Karpas-422 (cell line): Measurements from ENCODE around the gene DYSF. TPM values are rescaled to one million over a fixed set of nuclear protein-coding genes. Genes with fewer than 3 reads are reported as not detected.

Source experiments
- DNase-seq: peaks from one replicate; pipeline ENCODE4 v3.0.0-alpha.2; 2015
- H2AFZ ChIP-seq: fragments of 200-600 bp; sonication (generic); 2 replicates; pipeline ENCODE4 v1.6.1; 2014; ENCODE audit warnings: antibody characterized with exemption, low read length, mixed read lengths
- H3K27ac ChIP-seq: fragments of 200-600 bp; sonication (generic); 2 replicates; pipeline ENCODE4 v1.5.1; 2014; ENCODE audit warnings: mild to moderate bottlenecking, low read length, moderate library complexity
- H3K27me3 ChIP-seq: fragments of 200-600 bp; sonication (generic); 2 replicates; pipeline ENCODE4 v1.6.1; 2014; ENCODE audit warnings: low read length, mixed read lengths
- H3K36me3 ChIP-seq: fragments of 200-600 bp; sonication (generic); 2 replicates; pipeline ENCODE4 v1.6.1; 2014; ENCODE audit warnings: low read length, mixed read lengths; ENCODE audit not compliant: insufficient read depth
- H3K4me1 ChIP-seq: fragments of 200-600 bp; sonication (generic); 2 replicates; pipeline ENCODE4 v1.6.1; 2014; ENCODE audit warnings: mild to moderate bottlenecking, low read length, mixed read lengths
- H3K4me2 ChIP-seq: fragments of 200-600 bp; sonication (generic); 2 replicates; pipeline ENCODE4 v1.6.1; 2014; ENCODE audit warnings: low read length, low read depth, mild to moderate bottlenecking; ENCODE audit not compliant: poor library complexity, severe bottlenecking
- H3K4me3 ChIP-seq: fragments of 200-600 bp; sonication (generic); 2 replicates; pipeline ENCODE4 v1.5.1; 2014; ENCODE audit warnings: mild to moderate bottlenecking, antibody characterized with exemption, low read length, mixed read lengths
- H3K79me2 ChIP-seq: fragments of 200-600 bp; sonication (generic); 2 replicates; pipeline ENCODE4 v1.6.1; 2014; ENCODE audit warnings: mild to moderate bottlenecking, low read length, mixed read lengths
- H3K9ac ChIP-seq: fragments of 200-600 bp; sonication (generic); 2 replicates; pipeline ENCODE4 v1.6.0; 2014; ENCODE audit warnings: low read length
- H3K9me2 ChIP-seq: fragments of 200-600 bp; sonication (generic), shearing (Covaris generic); replicated peaks from 2 replicates; pipeline ENCODE4 v1.6.0; 2014; ENCODE audit warnings: mild to moderate bottlenecking, low read length, moderate library complexity; ENCODE audit not compliant: insufficient read depth
- H3K9me3 ChIP-seq: fragments of 300-700, 200-600 bp; sonication (generic); 2 replicates; pipeline ENCODE4 v1.6.1; 2014; ENCODE audit warnings: low read length, mixed read lengths
- H4K20me1 ChIP-seq: fragments of 200-600 bp; sonication (generic); 2 replicates; pipeline ENCODE4 v1.6.1; 2014; ENCODE audit warnings: mild to moderate bottlenecking, antibody characterized with exemption, low read length, low read depth; ENCODE audit not compliant: insufficient read depth
- total RNA-seq: library from RNA; depleted of rRNA; stranded (reverse); fragments of >200 nt; shearing (Covaris generic); gene quantifications from 2 replicates; pipeline ENCODE4 v1.2.3, GENCODE V29; 2014; ENCODE audit warnings: low replicate concordance

The DYSF gene
- total RNA-seq, 1 experiment from 2014 or later: not detected

DNA sequence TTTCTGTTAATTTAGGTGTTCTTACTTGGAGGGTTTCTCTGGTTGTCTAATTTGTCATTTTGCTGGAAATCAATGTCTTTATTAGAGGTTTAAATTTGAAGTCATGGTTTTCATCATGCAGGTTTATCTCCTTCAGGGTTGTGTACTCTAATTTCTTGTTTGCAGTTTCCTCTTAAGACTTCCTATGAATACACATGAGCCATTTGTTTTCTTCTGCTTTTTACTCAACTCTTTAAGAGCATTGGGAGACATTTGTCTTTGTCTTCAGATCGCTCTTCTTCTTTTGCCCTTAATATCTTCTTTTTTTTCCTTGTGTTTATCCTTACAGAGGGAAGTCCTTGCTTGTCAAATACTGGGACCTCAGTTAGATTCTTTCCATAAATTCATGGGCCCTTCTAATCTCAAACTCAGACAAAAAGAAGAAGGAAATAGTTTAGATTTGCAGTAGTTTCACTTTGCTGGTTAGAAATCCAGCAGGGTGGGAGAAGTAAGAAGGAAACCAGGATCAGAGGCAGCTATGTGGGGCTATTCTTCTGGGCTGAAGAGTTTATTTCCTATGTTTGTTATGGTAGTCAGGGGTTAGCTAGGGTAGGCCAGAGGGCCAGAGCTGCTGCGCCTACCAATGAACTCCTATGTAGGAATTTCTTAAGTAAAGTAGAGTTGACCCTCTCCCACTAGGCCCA, 176.6 kb downstream of the DYSF start:
- H2AFZ ChIP-seq: no peak overlapping the region
- H3K9ac ChIP-seq: no peak overlapping the region
- no peaks in the 10 kb centered on the region for H3K9me3 ChIP-seq
- no peak overlapping the region for H3K4me3 ChIP-seq
- no peak for DNase-seq
- H3K27me3 ChIP-seq: no peaks in the 10 kb centered on the region
- no peaks in the 10 kb centered on the region for H3K4me1 ChIP-seq
- no peaks in the 10 kb centered on the region for H3K79me2 ChIP-seq
- no peaks in the 10 kb centered on the region for H3K36me3 ChIP-seq
- H3K9me2 ChIP-seq: no peaks in the 10 kb centered on the region
- H3K27ac ChIP-seq: no peak overlapping the region
- no peaks in the 10 kb centered on the region for H4K20me1 ChIP-seq
- H3K4me2 ChIP-seq: no peak overlapping the region

DNA sequence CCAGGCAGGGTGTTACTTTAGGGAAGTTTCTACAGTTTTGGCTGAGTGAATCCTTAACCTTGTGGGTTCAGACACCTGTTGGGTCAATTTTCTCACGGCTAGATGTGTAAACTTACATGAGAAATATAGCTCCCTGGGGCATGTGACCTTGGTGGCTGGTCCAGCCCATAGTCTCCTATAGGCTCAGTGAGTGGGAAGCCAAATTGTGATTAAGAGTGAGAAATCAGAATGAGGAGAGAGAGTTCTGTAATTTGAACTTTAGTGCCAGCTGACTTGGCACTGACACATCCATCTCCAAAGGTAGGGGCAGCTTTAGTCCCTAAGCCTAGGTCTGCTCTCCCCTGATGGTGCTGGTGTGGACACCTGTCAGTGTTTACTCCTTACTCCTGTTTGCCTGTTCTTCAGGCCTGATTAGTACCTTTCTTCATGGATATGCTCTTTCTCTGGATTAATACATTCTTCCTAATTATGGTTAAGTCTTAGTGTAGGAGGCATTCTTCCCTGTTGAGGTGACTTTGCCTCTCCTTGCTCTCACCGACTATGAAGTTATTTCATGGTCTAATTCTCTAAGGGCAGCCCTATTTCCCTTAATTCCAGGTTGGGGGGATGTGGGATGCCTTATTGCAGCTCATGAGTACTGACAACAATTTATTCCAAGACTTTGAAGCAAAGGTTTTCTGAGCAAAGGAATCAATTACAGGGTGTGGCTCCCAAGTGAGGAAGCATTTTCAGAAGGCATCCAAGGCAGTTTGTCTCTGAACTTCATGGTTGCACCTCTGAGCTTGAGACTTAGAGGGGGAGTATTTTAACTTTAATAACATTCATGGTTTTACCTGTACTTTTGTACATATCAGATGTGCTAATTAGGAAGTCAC, 177.3 kb downstream of the DYSF start:
- Histone ChIP-seq H3K4me1 (no peaks in the 10 kb centered on the region), H3K4me2 (no peak overlapping the region), H3K27me3 (no peaks in the 10 kb centered on the region), H2AFZ (no peak overlapping the region), H3K9me2 (no peaks in the 10 kb centered on the region), H4K20me1 (no peaks in the 10 kb centered on the region), H3K9me3 (no peaks in the 10 kb centered on the region), H3K9ac (no peak overlapping the region), H3K27ac (no peak overlapping the region), H3K4me3 (no peak overlapping the region), H3K79me2 (no peaks in the 10 kb centered on the region), H3K36me3 (no peaks in the 10 kb centered on the region)
- no peak for DNase-seq

DNA sequence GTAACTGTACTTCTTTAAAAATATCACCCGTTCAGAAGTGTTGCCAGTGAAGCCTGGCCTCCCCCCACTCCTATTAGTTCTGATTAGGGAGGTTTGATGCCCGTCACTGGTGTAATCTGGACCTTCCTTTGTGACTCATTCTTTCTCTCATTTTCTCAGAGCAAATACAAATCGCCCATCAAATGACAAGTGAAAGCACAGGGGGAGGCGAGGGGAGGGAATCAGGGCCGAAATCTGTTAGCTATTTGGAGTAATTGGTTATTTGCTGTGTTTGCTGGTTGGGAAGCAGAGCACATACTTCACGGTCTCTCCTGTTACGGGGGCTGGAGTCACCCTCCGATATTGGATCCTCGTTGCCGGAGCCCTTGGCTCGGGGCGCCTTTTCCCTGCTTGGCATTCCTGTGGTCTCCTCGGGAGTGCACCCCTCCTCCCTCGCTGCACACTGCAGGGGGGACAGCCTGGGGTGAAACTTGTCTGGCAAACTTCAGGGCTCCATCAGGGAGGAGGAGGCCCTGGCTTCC, 178.1 kb downstream of the DYSF start:
- Histone ChIP-seq H3K9ac (no peak overlapping the region), H3K27me3 (no peaks in the 10 kb centered on the region), H3K27ac (no peak overlapping the region), H3K36me3 (no peaks in the 10 kb centered on the region), H3K9me3 (no peaks in the 10 kb centered on the region), H3K9me2 (no peaks in the 10 kb centered on the region), H3K4me1 (no peaks in the 10 kb centered on the region), H3K4me3 (no peak overlapping the region), H3K4me2 (no peak overlapping the region), H4K20me1 (no peaks in the 10 kb centered on the region), H2AFZ (no peak overlapping the region), H3K79me2 (no peaks in the 10 kb centered on the region)
- DNase-seq: no peak

- Histone ChIP-seq H3K36me3 (no peaks in the 10 kb centered on the region), H3K27ac (no peak overlapping the region), H3K4me1 (no peaks in the 10 kb centered on the region), H4K20me1 (no peaks in the 10 kb centered on the region), H3K79me2 (no peaks in the 10 kb centered on the region), H3K27me3 (no peaks in the 10 kb centered on the region), H3K9ac (no peak overlapping the region), H3K4me2 (no peak overlapping the region), H3K4me3 (no peak overlapping the region), H2AFZ (no peak overlapping the region), H3K9me2 (no peaks in the 10 kb centered on the region), H3K9me3 (no peaks in the 10 kb centered on the region)
- DNase-seq: no peak
Measured at GRCh38 chr2:71633086-71633485, 179.7 kb downstream of the DYSF start.

DNA sequence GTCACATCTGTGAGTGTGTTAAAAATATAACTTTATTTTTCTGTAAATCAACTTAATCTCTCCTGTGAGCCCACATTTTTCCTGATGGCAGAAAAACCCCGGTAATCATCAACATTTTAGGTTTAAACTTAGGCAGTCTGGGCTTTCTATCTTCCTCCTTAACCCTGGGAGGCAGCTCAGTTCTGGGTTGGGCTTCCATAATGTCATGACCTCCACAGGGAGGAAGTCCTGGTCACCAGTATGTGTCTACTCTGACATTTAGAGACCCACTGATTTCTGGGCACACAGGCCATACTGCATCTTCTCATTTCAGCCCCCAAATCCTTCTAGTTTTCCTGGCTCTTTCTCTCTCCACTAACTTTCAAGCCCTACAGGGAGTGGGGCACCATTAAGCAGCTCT, 181.2 kb downstream of the DYSF start:
- Histone ChIP-seq H3K4me2 (no peak overlapping the region), H3K9me3 (no peaks in the 10 kb centered on the region), H3K4me1 (no peaks in the 10 kb centered on the region), H3K9me2 (no peaks in the 10 kb centered on the region), H2AFZ (no peak overlapping the region), H3K4me3 (no peak overlapping the region), H3K27me3 (no peaks in the 10 kb centered on the region), H4K20me1 (no peaks in the 10 kb centered on the region), H3K79me2 (no peaks in the 10 kb centered on the region), H3K36me3 (no peaks in the 10 kb centered on the region), H3K27ac (no peak overlapping the region), H3K9ac (no peak overlapping the region)
- no peak for DNase-seq

GRCh38 chr2:71635798-71636197, 182.4 kb downstream of the DYSF start:
- H3K27ac ChIP-seq: no peak overlapping the region
- H3K9me3 ChIP-seq: no peaks in the 10 kb centered on the region
- H2AFZ ChIP-seq: no peak overlapping the region
- DNase-seq: no peak
- H3K36me3 ChIP-seq: no peaks in the 10 kb centered on the region
- no peak overlapping the region for H3K4me3 ChIP-seq
- no peaks in the 10 kb centered on the region for H3K79me2 ChIP-seq
- no peaks in the 10 kb centered on the region for H3K9me2 ChIP-seq
- H4K20me1 ChIP-seq: no peaks in the 10 kb centered on the region
- H3K27me3 ChIP-seq: no peaks in the 10 kb centered on the region
- H3K4me2 ChIP-seq: no peak overlapping the region
- no peaks in the 10 kb centered on the region for H3K4me1 ChIP-seq
- H3K9ac ChIP-seq: no peak overlapping the region

DNA sequence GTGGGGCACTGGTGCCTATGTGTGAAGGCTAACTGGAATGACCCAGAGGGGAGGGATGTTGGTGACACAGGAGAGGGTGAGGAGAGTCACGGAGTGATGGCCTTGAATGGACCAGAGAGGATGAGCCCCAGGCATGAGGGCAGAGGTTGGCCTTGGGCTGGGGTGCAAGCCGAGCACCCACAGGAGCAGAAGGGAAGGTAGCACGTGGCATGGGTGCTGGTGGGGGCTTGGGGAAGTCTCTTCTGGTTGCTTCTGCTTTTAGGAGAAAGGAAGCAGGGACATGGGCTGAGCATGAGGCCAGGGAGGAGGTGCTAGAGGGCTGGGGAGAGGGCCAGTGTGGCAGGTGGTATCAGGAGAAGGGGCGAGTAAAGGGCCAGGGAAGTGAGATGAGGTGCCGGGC, 183.8 kb downstream of the DYSF start:
- Histone ChIP-seq H3K4me1 (no peaks in the 10 kb centered on the region), H3K9me3 (no peaks in the 10 kb centered on the region), H3K9ac (no peak overlapping the region), H3K36me3 (no peaks in the 10 kb centered on the region), H4K20me1 (no peaks in the 10 kb centered on the region), H3K4me2 (no peak overlapping the region), H3K27ac (no peak overlapping the region), H3K4me3 (no peak overlapping the region), H2AFZ (no peak overlapping the region), H3K9me2 (no peaks in the 10 kb centered on the region), H3K79me2 (no peaks in the 10 kb centered on the region), H3K27me3 (no peaks in the 10 kb centered on the region)
- no peak for DNase-seq

DNA sequence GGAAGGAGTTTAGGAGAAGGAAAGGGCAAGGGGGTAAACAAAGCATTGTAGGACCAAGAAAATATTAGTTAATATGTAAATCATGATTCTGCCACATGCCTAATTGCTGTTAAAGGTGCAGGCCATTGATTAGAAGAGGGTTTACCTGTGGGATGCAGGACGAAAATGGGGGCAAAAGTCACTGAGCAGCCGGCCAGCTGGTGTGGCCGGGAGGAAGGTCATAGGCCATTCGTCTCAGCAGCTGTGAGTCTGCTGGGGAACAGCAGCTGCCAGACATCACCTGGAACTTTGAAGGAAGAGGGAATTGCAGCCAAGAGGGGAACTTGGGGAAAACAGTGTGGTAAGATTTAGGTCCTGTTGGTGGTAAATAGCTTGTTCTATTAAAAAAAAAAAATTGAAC, 184.4 kb downstream of the DYSF start:
- no peaks in the 10 kb centered on the region for H4K20me1 ChIP-seq
- H2AFZ ChIP-seq: no peak overlapping the region
- H3K9me2 ChIP-seq: no peaks in the 10 kb centered on the region

More for the DNA sequence above, 184.4 kb downstream of the DYSF start:
- no peaks in the 10 kb centered on the region for H3K36me3 ChIP-seq
- DNase-seq: no peak
- H3K27ac ChIP-seq: no peak overlapping the region
- no peak overlapping the region for H3K9ac ChIP-seq
- no peak overlapping the region for H3K4me2 ChIP-seq
- no peaks in the 10 kb centered on the region for H3K27me3 ChIP-seq
- H3K9me3 ChIP-seq: no peaks in the 10 kb centered on the region
- no peaks in the 10 kb centered on the region for H3K79me2 ChIP-seq
- H3K4me3 ChIP-seq: no peak overlapping the region
- no peaks in the 10 kb centered on the region for H3K4me1 ChIP-seq
